Omental fat pad (tissue), 4 donors: ENCODE data around the gene NID2. TPM values are rescaled to one million over a fixed set of nuclear protein-coding genes. Genes with fewer than 3 reads are reported as not detected.
A peak's percentile ranks its signal among the peaks of the same experiment; 100 is the strongest.

Experiments used
- ATAC-seq: fragments of 150-250 bp; one replicate; pipeline ENCODE4 v1.9.1; 2016; ENCODE audit warnings: mild to moderate bottlenecking, moderate library complexity; ENCODE audit not compliant: low FRiP score
- DNase-seq: peaks from one replicate; pipeline ENCODE4 v3.0.0-alpha.2; 2019; ENCODE audit warnings: low spot score
- total RNA-seq, 4 donors: library from RNA; depleted of rRNA; stranded (reverse); fragments of >200 nt; gene quantifications; one replicate each; pipeline ENCODE4 v1.1.0, GENCODE V29; 2016
- TF ChIP-seq, protein P1 (sequence below), 3 donors: fragments of 450-650 bp; IDR thresholded peaks; one replicate each; pipeline ENCODE4 v1.5.1; 2016 to 2017; ENCODE audit warnings: antibody characterized with exemption in 3 of 3, mild to moderate bottlenecking in 3 of 3, moderate library complexity in 2 of 3

The NID2 gene
- total RNA-seq, 4 donors from 2014 or later: 33.3 to 67.0 (median 45.4) TPM

DNA sequence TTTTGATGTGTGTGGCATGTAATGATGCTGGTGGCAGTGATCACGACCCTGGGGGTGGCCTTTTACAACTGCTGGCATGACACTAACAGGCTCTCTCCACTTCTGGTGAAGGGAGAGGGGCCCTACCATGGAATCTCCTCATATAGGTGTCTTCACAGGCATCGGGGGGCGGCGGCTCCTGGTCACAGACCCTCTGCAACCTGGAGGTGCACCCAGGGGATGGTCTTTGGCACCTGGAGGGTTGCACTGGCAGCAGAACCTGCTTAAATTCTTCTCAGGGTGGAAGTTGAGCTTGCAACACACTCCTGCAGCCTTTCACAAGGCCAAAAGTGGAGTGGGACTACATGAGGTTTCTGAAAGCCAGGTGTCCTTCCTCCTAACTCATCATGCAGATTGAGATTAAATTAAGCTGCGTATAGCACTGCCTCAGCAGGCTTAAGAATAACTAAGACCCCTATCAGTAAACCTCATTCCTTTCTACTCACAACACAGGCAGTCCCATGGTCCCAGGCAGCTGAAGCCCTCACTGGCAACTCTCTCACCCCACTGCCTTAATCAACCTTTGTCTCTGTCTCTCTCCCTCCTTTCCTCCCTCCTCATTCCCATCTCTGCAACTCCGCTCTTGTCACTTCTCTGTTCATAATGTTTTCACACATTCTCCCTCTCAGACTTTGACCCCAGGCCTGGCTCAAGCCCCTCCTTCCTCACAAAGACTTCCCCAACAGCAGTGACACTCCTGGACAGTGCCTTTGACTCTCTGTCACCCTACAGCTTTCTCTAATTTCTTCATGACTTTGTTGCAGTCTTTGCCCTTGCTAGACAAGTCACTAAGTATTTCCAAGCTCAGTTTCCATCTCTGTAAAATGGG is 18.9 kb downstream of the NID2 start:
- no peak for ATAC-seq
- DNase-seq: no peak
- TF ChIP-seq, protein P1, sequence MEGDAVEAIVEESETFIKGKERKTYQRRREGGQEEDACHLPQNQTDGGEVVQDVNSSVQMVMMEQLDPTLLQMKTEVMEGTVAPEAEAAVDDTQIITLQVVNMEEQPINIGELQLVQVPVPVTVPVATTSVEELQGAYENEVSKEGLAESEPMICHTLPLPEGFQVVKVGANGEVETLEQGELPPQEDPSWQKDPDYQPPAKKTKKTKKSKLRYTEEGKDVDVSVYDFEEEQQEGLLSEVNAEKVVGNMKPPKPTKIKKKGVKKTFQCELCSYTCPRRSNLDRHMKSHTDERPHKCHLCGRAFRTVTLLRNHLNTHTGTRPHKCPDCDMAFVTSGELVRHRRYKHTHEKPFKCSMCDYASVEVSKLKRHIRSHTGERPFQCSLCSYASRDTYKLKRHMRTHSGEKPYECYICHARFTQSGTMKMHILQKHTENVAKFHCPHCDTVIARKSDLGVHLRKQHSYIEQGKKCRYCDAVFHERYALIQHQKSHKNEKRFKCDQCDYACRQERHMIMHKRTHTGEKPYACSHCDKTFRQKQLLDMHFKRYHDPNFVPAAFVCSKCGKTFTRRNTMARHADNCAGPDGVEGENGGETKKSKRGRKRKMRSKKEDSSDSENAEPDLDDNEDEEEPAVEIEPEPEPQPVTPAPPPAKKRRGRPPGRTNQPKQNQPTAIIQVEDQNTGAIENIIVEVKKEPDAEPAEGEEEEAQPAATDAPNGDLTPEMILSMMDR (IDR thresholded peaks at IDR 0.05): no peak

DNA sequence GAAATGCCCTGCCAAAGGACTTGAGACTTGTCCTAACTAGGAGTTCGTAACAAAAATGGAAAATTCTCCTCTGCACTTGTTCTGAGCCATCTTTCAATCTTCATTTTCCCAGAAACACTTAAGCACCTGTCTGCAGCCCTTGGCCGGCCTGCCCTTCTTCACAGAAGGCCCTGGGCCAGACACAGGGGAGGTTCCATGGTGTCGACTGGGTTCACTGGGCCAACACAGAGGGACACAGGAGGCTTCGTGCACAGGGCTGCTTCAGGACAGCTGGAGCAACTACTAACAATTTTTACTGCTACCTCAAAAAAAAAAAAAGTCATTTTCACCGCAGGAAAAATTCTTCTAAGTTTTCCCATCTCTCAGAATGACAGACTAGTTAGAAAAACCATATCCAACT is 19.6 kb downstream of the NID2 start:
- no peak for ATAC-seq
- DNase-seq: no peak
- TF ChIP-seq, protein P1 (IDR thresholded peaks at IDR 0.05): no peak

DNA sequence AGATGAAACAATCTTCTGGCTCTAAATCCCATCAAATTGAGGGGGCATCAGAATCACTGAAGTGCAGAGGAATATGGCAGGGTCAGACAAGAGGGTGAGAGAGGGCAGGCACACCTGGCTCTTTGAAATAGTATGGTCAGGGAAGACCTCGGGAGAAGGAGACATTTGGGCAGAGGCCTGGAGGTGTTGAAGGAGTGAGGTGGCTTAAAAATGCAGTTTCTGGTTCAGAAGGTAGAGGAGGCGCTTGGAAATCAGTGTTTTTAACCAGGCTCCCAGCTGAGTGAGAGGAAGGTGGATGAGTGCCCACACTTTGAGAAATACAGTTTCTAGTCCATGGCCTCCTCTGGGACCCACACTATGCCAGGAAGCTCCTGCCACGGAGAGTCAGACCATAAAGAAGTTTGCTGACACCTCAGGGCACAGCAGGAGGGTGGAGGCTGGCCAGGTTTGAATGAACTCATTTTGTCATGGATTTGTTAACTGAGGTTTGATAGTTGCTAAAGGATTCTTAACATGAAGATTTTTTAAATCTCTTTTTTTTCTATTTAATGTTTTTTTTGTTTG is 20.1 kb downstream of the NID2 start:
- ATAC-seq (no peak), DNase-seq (no peak)
- TF ChIP-seq, protein P1 (IDR thresholded peaks at IDR 0.05): no peak

DNA sequence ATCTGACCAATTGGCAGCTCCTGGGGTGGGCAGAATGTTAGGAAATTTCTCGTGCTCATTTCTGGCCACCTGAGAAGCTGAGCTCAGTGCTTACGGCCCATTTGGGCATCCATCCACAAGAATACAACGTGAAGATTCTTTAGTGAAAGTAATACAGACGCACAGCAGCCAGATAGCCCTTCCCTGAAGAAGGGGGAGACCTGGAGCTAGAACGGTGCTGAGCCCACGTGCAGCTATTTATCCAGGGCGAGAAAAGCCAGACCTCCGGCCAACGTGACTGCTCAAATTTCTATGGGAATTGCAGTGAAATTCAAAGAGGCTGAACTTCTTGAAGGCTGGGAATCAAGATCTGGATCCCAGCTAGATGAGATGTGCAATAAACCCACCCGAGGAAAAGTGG is 20.7 kb downstream of the NID2 start:
- no peak for ATAC-seq
- no peak for DNase-seq
- TF ChIP-seq, protein P1 (IDR thresholded peaks at IDR 0.05): no peak

DNA sequence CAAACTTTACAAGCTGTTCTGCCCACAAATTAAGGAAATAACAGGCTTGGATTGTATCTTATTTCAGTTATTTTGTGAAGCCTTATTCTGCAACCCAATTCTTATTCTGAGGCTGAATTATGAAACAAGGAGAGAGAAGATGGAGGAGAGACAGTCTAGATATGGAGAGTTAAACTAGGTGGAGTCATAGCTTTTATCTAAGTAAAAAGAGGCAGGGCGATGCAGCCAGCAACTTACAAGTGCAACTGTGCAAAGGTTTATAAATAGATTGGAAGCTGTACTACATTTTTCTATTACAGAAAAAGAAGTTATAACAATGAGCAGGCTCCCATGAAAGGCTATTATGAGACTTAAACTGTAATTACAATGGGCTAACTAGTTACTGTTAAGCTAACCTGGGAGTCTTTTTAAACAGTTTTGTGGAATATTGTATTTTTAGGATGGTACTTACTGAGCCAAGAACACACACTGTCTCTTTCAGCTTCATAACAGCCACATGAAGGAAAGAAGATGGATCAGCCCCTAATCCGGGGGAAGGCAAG is 22.4 kb downstream of the NID2 start:
- TF ChIP-seq, protein P1 (IDR thresholded peaks at IDR 0.05): no peak
- ATAC-seq (no peak), DNase-seq (no peak)

DNA sequence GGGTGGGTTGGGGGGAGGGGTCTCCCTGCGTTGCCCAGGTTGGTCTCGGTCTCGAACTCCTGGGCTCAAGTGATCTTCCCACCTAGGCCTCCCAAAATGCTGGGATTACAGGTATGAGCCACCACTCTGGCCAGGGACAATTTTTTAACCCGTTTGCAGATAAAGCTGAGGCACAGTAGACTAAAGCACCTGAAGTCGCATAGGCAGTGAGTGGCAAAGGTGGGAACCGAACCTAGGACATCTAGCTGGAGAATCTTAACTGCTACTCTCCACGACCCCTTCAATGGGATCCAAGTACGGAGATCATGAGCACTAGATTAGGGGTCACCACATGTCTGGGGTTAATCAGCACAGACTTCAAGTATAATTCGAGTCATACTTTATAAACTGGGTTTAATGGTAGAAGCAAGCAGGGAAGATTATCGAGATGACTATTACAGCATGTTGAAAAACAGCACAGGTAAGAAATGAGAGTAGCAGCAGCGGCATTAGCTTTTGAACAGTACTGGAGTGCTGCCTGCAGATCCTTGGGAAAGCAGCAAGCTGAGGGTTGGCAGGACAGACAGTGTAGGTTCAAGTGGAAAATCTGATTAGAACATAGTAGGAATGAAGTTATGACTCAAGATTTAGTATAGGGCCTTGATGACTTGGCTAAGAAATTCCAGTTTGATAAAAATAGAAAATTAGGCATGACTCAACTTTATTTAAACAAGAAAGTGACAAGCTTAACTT is 23.9 kb downstream of the NID2 start:
- TF ChIP-seq, protein P1 (IDR thresholded peaks at IDR 0.05): no peak
- ATAC-seq (peak; percentile 84), DNase-seq (no peak)
